Panc1 (cell line): ENCODE data around the gene PAGR1.

Experiments used
- POLR2AphosphoS5 ChIP-seq: IDR thresholded peaks from 2 replicates; pipeline ENCODE4 v1.6.1; 2012; ENCODE audit warnings: mild to moderate bottlenecking, low read depth, low read length, moderate library complexity
- TCF7L2 ChIP-seq: IDR thresholded peaks from 2 replicates; pipeline ENCODE4 v1.6.1; 2011; ENCODE audit warnings: mild to moderate bottlenecking, low read depth, low read length, inconsistent platforms
- TF ChIP-seq, protein P1 (sequence below): fragments of 450-650 bp; IDR thresholded peaks from 2 replicates; pipeline ENCODE4 v1.5.1; 2017; ENCODE audit warnings: mild to moderate bottlenecking

DNA sequence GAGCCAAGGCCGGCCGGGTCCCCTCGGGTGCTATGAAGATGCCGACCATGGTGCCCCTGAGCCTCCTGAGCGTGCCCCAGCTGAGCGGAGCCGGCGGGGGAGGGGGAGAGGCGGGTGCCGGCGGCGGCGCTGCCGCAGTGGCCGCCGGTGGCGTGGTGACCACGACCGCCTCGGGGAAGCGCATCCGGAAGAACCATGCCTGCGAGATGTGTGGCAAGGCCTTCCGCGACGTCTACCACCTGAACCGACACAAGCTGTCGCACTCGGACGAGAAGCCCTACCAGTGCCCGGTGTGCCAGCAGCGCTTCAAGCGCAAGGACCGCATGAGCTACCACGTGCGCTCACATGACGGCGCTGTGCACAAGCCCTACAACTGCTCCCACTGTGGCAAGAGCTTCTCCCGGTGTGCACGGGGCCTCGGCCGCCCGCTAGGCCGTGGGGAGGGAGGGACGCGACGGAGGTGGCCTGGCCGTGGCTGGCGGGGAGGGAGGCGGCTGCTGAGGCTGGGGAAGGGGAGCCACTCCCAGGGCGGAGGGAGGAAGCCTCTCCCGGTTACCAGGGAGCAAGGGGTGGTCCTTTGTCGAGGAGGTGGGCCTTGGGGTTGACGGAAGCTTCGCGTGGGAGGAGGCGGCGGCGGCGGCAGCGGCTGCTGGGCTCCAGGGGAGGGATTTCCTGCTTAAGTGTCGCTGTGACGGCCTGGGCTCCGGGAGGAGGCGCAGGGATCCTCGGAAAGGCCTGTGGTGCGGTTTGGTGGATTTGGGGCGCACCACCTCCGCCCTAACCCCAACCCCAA, 8.3 kb upstream of the PAGR1 start:
- TF ChIP-seq POLR2AphosphoS5 (peak; percentile 69), TCF7L2 (no peak)
- TF ChIP-seq, protein P1, sequence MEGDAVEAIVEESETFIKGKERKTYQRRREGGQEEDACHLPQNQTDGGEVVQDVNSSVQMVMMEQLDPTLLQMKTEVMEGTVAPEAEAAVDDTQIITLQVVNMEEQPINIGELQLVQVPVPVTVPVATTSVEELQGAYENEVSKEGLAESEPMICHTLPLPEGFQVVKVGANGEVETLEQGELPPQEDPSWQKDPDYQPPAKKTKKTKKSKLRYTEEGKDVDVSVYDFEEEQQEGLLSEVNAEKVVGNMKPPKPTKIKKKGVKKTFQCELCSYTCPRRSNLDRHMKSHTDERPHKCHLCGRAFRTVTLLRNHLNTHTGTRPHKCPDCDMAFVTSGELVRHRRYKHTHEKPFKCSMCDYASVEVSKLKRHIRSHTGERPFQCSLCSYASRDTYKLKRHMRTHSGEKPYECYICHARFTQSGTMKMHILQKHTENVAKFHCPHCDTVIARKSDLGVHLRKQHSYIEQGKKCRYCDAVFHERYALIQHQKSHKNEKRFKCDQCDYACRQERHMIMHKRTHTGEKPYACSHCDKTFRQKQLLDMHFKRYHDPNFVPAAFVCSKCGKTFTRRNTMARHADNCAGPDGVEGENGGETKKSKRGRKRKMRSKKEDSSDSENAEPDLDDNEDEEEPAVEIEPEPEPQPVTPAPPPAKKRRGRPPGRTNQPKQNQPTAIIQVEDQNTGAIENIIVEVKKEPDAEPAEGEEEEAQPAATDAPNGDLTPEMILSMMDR = peak; percentile 42
